T follicular helper cell (primary cell): ENCODE data around the gene MAP3K5.

Experiments used
- DNase-seq: peaks from one replicate; pipeline ENCODE4 v3.0.0-alpha.2; 2020; ENCODE audit warnings: low read depth

MAP3K5 gene

DNA sequence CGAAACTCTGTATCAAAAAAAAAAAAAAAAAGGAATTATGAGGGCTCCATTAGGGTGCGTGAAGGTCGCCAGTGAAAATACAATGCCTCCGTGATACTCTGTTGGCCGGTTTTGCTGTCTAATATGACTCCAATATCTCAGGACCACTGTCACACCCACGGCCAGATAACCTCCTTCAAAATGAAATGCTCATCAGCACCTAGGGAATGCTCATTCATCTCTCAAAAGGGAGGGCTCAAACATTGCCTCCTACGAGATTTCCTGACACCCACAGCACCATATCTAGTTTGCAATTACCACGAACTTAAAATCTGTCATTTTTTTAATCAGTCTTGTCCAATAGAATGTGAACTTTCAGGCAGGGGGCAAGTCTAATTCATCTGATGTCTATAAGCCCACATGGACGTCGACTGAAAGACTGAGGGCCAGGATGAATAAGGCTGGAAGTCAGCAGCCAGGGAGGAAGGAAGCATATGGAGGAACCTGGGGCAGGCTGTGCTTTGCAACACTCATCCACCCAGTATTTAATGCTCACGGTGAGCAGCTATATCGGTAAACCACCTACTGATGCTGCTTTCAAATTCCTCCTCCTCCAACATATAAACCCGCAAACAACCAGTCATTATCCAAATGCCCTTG is 42.8 kb downstream of the MAP3K5 start:
- DNase-seq = no peak

DNA sequence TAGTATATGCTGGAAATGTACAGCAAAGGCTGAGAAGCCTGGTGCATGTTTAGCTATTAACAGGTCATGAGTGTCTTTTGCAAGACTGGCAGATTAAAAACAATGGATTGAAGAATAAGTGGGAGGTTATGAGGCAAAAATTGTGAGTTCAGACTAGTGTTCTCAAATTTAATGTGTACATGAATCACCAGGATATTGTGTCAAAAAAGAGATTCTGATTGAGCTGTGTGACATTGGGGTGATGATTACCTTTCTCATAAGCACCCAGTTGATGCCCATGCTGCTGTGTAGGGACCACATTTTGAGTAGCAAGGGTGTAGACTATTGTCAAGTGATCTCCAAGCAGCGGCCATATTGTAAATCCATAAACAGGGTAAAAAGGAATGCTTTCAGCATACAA is 44.8 kb downstream of the MAP3K5 start:
- DNase-seq = no peak

DNA sequence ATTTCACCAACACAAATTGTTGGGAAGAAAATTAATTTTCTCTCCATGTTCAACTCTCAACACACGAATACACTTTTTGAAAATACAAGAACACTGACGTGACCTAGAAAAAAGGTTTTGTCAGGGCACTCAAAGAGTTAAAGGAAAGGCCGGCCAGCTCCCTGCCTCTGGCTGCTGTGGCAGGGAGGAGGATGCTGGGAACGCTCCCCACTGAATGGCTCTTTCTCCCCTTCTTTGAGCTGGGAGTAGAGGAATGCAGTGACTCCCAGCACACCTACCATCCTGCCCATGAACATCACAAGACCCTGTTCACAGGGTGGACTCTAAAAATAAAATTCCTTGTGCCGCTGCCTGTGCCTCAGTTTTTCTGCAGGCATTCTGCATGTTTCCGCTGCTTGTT is 47.0 kb downstream of the MAP3K5 start:
- no peak for DNase-seq

DNA sequence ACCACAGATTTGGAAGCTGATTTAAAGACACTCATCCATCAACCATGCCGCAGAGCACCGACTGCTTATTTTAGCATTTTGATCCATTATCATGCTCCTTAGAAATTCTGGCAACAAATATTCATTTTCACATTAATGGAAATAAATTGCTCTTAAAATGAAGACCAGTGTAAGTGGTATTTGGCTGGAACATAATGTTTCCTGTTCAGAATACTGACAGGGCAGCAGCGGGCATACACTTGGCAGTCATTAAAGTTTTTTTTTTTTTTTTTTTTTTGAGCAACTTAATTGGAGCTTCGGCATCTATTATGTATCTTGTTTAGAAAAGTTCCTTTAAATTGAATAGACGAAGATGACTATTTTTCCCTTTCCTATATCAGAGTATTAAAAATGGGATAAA is 47.4 kb downstream of the MAP3K5 start:
- no peak for DNase-seq

DNA sequence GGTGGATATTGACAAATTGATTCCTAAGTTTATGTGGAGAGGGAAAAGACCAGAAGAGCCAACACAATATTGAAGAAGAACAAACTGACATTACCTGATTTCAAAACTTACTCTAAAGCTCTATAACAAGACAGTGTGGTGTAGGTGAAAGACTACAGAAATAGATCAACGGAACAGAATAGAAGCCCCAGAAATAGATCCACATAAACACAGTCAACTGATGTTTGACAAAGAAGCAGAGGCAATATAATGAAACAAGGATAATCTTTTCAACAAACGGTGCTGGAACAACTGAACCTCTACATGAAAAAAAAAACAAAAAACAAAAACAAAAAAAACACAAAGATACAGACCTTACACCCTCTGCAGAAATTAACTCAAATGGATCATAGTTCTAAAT is 50.2 kb downstream of the MAP3K5 start:
- no peak for DNase-seq

DNA sequence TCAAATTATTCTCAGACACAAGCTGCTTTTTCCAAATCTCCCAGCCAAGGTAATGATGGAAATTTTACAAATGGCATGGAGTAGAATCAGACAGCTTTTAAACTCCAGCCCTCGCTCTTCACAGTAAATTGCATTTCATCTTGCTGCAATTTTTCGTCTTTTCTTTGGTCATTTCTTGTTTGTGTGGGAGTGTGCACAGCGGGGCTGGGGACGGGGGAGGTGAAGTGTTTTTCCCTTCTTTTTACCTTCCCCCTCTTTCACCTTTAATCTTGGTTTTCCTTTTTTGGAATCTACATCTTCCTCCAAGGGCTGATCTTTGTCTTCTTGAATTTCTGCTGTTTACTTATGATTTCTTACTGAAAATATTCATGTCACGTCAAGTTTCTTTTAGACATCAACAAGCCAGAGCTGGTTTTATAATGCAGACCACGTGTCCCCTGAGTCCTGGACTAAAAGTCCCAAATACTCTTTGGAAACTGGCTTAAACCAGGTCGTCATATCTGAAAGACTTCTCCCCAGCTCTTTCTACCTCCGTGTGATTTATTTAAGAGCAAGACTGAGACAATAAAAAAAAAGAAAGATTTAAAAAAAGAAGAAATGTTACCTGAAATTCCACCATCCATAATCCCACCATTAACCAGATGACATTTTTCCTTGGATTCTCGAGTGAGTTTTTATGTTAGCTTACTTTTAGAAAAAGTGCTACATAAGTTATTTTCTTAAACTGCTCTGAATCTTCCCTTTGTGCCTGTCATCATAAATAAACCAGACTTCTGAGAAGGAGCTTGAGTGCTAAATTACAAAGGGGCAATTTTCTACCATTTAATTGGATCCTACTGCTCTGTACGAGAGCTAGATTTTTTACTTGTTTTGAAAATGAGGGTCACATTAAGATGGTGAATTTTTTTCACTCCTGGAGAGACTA is 52.0 kb downstream of the MAP3K5 start:
- no peak for DNase-seq

DNA sequence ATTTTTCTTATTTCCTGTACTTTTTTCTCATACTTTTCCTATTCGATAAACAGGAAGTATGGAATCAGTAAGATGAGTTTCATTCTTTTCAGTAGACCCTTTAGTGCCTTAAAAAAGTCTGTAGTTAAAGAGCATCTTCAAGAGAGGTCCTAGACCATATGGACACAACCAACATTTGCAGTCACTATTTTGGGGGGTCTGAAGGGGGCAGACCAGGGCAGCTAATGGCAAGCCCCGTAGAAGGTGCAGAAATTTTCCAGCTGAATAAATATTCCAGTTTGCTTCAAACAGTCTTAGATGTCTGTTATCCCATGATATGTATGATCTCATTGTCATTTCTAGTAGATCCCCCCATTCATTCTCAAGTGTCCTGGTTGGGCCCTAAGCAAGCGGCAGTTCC is 52.8 kb downstream of the MAP3K5 start:
- no peak for DNase-seq

DNA sequence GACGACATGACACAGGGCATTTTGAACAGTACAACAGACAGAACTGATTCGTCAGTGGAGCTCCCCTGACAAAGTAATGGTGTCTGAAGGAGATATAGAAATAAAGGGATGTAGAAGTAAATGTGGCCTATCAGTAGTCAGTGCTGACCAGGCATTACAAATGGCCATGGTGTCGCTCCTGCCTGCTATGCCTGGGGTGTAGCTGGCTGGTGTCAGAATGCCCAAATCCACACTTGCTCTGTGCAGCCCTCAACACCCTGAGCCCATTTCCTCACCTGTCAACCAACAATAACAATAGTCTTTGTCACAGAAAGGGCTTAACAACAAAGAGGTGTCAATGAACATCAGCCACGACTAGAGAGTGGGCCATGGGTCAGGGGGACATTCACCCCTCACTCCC is 53.2 kb downstream of the MAP3K5 start:
- no peak for DNase-seq

DNA sequence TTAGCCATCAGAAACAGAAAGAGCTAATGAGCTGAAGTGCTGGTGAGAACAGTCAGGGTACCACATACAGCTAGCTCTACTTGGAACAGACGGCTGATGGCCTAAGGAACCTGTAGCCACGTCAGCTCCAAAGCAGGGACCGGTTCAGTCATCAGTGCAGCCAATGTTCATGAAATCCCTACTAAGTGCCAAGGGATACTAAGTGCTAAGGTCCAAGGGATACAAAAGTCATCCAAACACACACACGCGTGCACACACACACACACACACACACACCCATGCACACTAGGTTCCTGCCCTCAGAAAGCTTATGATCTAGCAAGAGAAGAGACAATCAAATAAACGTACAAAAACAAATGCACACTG is 53.6 kb downstream of the MAP3K5 start:
- no peak for DNase-seq

DNA sequence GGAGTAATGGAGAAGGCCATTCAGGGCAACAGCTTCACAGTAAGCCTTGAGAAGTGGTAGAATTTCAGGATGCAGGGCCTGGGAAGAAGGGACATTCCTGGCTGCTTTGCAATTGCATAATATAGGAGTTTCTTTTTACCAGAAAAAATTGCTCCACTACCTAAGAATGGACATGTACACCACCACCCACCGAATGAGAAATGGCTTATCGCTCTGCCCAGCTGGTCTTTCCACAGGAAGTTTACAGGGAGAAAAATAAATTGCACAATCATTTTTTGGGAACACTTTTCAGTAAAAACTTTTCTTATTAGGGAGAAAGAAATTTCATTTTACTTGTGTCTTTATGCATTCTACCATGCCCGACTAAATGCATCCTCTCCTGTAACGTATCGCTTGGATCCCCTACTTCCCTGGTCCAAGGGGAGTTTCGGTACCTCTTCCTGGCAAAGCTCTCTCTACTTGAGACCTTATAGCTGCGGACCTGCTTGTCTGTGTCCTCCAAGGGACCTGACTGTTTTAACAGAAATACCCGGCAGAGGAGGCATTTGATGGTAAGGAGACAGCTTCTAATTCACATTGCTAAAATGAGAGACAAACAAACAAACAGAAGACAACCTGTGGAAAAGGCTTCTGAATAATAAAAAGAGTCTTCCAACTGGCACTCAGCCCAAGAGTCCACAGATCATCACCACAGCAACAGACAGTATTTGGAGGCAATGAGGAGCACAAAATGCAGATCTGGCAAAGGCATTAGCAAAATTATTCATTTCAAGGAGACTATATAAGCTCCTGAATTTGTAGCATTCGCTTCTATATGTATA is 54.2 kb downstream of the MAP3K5 start:
- no peak for DNase-seq

DNA sequence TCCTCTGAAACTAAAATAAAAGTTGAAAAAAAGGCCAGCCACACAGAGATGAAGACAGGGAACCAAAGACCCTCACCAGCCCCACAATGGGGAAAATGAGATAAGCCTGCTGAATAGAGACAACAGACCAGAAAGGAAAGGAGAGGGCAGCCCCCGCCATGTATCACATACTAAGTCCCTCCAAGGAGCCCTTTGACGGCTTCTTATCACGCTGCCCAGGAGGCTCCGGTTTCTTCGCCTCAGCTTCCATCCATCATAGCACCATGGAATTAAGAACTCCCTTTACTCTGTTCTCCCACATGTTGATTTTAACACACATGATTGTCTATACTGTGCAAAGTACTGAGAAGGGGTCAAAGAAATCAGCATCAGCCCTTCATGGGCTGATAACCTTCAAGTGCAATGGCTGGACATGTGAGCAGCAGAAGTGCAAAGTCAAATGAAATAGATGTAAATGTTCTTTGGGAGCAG is 54.9 kb downstream of the MAP3K5 start:
- DNase-seq = no peak

DNA sequence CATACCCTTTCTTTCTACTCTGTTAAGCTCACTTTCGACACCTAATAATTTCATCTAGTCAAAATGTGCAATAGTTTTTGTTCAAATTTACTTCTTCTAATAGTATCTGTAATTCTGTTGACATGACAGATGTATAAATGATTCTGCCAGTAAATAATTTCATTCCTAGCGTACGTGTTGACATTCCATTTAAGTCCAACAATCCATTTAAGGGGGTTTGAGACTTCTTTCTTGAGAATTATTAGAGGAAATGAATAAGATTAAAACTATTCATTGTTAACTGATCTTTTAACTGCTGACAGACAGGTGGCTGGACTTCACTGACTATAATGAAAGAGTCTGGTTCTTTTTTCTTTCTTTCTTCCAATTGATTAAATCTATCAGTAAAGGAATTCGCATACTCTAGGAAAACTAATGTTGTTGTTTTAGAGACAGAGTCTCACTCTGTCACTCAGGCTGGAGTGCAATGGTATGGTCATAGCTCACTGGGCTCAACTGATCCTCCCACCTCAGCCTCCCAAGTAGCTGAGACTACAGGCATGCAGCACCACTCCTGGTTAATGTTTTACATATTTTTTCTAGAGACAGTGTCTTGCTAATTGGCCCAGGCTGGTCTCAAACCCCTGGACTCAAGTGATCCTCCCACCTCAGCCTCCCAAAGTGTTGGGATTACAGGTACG is 55.9 kb downstream of the MAP3K5 start:
- no peak for DNase-seq

DNA sequence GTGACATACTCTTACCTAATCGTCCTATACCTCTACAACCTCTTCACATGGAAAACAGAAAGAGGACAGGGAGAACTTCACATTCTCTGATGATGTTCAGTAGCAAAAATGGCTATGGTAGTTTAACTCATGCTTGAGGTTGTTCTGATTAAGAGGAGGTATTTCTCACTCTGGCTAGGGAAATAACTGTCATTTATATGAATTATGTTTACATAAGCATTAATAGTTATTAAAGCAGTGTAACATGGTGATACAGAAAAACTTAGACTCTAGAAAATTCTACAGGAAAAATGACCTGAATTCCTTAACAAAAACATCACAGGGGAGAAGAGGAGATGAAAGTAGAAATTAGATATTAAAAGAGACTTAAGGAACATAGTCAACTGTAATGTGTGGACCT is 57.3 kb downstream of the MAP3K5 start:
- DNase-seq = no peak

DNA sequence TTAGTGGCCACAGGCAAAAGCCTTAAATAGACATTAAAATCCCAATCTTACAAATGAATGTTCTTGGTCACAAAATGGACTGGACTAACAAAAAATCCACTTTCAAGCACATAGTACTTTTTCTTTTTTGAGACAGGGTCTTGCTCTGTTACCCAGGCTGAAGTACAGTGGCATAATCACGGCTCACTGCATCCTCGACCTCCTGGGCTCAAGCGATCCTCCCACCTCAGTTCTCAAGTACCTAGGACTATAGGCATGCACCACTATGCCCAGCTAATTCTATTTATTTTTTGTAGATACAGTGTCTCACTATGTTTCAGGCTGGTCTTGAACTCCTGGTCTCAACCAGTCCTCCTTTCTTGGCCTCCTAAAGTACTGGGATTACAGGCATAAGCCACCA is 59.4 kb downstream of the MAP3K5 start:
- no peak for DNase-seq

DNA sequence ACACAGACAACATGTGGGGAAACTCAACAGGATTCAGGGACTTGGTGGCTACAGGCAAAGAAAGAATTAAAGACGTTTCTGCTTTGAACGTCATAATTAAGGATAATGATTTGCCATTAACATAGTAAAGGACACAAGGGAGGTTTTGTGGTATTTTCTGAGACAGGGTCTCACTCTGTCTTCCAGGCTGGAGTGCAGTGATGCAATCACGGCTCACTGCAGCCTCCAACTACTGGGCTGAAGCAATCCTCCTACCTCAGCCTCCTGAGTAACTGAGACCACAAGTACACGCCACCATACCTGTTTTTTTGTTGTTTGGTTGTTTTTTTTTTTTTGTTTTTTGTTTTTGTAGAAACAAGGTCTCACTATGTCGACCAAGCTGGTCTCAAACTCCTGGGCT is 62.4 kb downstream of the MAP3K5 start:
- DNase-seq = no peak

DNA sequence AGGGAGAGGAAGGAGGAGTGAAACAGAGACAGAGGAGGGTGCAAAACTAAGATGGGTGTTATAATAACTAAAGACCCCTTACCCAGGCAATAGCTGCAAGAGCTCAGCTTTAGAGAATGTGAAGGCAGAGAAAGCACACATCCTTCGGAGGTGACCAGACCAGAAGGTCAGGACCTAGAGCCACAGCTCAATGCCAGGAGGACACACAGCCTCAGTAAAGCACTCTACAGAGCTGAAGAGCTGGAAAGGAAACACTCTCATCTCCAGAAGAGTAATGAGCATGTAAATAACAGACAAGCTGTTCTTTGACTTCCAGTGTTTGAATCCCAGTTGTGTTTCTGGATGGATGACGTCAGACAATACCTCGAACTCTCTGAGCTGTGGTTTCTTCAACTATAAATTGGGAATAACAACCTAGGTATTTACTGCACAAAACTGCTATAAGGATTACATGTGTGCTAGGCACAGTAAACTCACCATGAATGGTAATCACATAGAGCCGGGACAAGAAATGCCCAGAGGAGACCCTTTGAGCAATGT is 63.2 kb downstream of the MAP3K5 start:
- no peak for DNase-seq

DNA sequence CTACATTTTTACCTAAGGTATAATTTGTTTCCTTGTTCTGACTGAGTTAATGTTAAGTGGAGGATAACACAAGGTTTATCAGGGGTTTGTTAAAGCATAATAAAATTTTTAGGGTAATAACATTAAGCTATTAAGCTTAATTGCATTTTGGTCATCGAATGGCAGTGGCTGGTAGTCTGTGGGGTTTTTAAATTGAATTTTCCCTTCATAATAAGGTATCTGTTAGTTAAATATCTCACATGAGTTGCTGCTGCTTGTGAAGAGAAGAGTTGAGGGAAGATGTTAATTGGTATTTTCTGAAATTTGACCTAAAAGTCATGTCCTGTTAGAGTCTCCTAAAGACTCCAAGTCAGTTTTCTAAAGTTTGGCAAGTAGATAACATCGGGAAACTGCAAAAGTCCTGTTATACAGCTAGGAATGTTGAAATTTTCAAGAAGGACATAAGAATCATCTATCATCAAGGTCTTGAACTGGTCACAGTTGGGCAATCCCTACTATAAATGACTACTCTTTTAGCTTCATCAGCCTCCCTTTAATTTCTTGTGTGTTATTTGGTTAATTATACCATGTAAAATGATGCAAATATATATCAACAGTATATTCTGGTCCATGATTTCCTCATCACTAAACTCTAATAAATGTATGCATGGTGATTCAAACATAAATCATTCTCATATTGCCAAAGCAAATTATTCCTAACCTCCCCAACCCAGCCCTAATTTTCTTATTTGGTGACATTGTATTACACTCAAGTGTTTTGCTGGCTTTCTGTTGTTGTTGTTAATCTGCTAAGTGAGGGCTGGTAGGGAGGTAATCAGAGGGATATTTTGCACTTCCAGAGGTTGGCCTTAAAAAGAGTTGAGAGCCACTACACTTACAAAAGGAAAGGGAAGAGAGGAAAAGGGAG is 64.0 kb downstream of the MAP3K5 start:
- DNase-seq = no peak

DNA sequence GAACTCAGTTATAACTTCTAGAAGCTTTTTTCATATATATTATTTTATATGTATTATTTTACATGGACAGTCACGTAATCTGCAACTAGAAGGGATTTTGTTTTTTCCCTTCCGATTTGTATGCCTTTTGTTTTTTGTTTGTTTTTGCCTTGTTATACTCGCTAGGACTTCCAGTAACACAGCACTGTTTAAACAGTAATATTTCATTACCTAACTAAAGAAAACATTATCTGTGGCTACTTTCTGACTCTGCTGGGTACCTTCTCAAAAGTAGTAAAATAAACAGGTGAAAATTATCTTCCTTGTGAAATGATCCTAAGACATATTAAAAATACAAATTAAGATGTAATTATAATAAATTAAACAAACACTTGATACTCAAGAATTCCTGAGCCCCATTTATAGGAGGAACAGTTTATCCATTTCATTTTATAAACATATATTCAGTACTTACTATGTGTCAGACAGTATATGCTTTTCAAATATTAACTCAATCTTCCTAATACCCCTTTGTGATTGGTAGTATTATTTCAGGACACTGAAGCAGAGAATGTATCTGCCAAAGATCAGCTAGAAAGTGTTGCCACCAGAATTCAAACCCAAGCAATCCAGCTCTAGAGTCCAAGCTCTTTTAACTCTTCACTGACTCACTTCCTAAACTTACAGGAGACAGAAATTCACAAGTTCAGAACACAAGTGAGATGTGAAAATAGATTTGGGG is 65.3 kb downstream of the MAP3K5 start:
- DNase-seq = no peak

DNA sequence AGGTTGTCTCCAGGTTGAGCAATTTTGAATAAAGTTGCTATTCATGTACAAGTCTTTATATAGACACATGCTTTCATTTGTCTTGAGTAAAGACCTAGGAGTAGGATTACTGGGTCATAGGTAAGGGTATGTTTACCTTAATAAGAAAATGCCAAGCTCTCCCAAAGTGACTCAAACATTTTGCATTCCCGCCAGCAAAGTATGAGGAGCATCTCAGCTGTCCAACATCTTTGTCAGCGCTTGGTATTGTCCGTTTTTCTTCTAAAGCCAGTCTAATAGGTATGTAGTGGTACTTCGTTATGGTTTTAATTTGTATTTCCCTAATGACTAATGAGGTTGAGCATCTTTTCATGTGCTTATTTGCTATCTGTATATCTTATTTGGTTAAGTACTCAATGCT is 67.2 kb downstream of the MAP3K5 start:
- no peak for DNase-seq

DNA sequence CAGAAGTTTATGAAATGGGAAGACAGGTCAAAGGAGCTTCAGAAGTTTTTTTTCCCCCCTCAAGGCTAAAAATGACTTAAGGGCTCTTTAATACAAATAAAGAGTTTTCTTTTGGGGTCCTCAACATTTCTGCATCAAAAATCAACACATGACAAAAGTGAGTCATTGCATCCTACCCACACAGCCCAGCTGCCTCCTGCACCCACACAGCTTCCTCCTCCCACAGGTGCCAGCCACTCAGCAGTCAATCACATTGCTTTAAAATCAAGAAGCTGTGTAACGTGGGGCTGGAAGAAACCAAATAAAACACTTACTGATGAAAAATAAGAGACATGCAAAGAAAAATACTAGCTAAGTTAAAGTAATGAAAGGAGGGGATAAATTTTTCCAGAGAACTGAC is 68.5 kb downstream of the MAP3K5 start:
- peak; percentile 4 for DNase-seq
